H1 (cell line): Measurements from ENCODE around the gene TMPRSS11E. TPM values are rescaled to one million over a fixed set of nuclear protein-coding genes. Genes with fewer than 3 reads are reported as not detected.

Experiments used
- CTCF ChIA-PET: fragments of 300-600 bp; sonication (Branson Sonifier 250); formaldehyde crosslinking; loops from one replicate; lab custom pipeline; 2021; ENCODE audit not compliant: partially characterized antibody; lab: Charles Lee
- POLR2A ChIA-PET: fragments of 300-600 bp; sonication (Branson Sonifier 250); formaldehyde crosslinking; loops from one replicate; lab custom pipeline; 2021; ENCODE audit warnings: inconsistent platforms; ENCODE audit not compliant: partially characterized antibody; lab: Charles Lee
- DNase-seq, 2 experiments: peaks; one replicate each; pipeline versions ENCODE4 v3.0.0 to v3.0.0-alpha.2; 2010 to 2022; ENCODE audit warnings: low spot score in 2 of 2, low read depth in 1 of 2, mixed read lengths in 1 of 2
- FAIRE-seq: peaks from 2 replicates; lab custom pipeline; 2011; peaks lifted over from hg19 to GRCh38; lab: Jason Lieb, UNC
- H2AFZ ChIP-seq: 2 replicates; pipeline ENCODE4 v1.8.1; 2012; ENCODE audit warnings: low read length, inconsistent platforms
- H2AK5ac ChIP-seq: 2 replicates; pipeline ENCODE4 v1.6.1; 2013; ENCODE audit warnings: low read depth, low read length
- H2BK120ac ChIP-seq: replicated peaks from 2 replicates; pipeline ENCODE3; 2013; ENCODE audit warnings: low read depth, low read length, inconsistent platforms
- H2BK12ac ChIP-seq: 2 replicates; pipeline ENCODE4 v1.6.1; 2013; ENCODE audit warnings: low read depth, low read length
- H2BK15ac ChIP-seq: 2 replicates; pipeline ENCODE4 v1.6.1; 2013; ENCODE audit warnings: low read length
- H2BK20ac ChIP-seq: 2 replicates; pipeline ENCODE4 v1.6.1; 2013; ENCODE audit warnings: low read length
- H2BK5ac ChIP-seq: 2 replicates; pipeline ENCODE4 v1.6.1; 2013; ENCODE audit warnings: low read depth, low read length
- H3K14ac ChIP-seq: 2 replicates; pipeline ENCODE4 v1.6.1; 2013; ENCODE audit warnings: inconsistent platforms; ENCODE audit not compliant: insufficient read length
- H3K18ac ChIP-seq: 2 replicates; pipeline ENCODE4 v1.6.1; 2013; ENCODE audit warnings: low read length; ENCODE audit errors: extremely low read depth
- H3K23ac ChIP-seq: 2 replicates; pipeline ENCODE4 v1.6.1; 2013; ENCODE audit warnings: inconsistent platforms; ENCODE audit not compliant: insufficient read length
- H3K23me2 ChIP-seq: 2 replicates; pipeline ENCODE4 v1.6.1; 2013; ENCODE audit warnings: low read depth, low read length
- H3K27ac ChIP-seq: 2 replicates; pipeline ENCODE4 v1.6.1; 2011; ENCODE audit warnings: low read depth, low read length, inconsistent platforms
- H3K27me3 ChIP-seq, 4 experiments: replicated peaks in 1 of 4; 1 replicate in 1 of 4; 2 replicates in 3 of 4; pipeline versions ENCODE4 v1.6.1 to v1.8.1; 2011 to 2013; ENCODE audit warnings: low read length in 3 of 4, mild to moderate bottlenecking in 3 of 4, inconsistent platforms in 2 of 4, mixed read lengths in 2 of 4, moderate library complexity in 1 of 4; ENCODE audit not compliant: control insufficient read depth in 3 of 4, insufficient read depth in 3 of 4; ENCODE audit errors: extremely low read depth in 1 of 4
- H3K36me3 ChIP-seq, 4 experiments: 2 replicates each; pipeline versions ENCODE4 v1.6.1 to v1.8.1; 2011 to 2013; ENCODE audit warnings: mild to moderate bottlenecking in 4 of 4, low read length in 3 of 4, moderate library complexity in 2 of 4, control low read depth in 1 of 4, inconsistent platforms in 1 of 4; ENCODE audit not compliant: insufficient read depth in 4 of 4, control insufficient read depth in 2 of 4
- H3K4ac ChIP-seq: replicated peaks from 2 replicates; pipeline ENCODE3; 2013; ENCODE audit warnings: low read length, low read depth, mixed read lengths, inconsistent platforms; ENCODE audit not compliant: insufficient read length
- H3K4me1 ChIP-seq, 4 experiments: replicated peaks in 1 of 4; 1 replicate in 1 of 4; 2 replicates in 3 of 4; pipeline versions ENCODE4 v1.6.1 to v1.8.1; 2011 to 2013; ENCODE audit warnings: low read length in 3 of 4, inconsistent platforms in 2 of 4, mixed read lengths in 1 of 4; ENCODE audit not compliant: insufficient read depth in 4 of 4, control insufficient read depth in 3 of 4
- H3K4me2 ChIP-seq, 2 experiments: 2 replicates each; pipeline versions ENCODE4 v1.6.1 to v1.8.1; 2011 to 2013; ENCODE audit warnings: low read depth in 2 of 2, low read length in 2 of 2, control low read depth in 1 of 2, inconsistent platforms in 1 of 2, mild to moderate bottlenecking in 1 of 2; ENCODE audit not compliant: insufficient read depth in 1 of 2
- H3K4me3 ChIP-seq, 4 experiments: fragments of 200-600, 300-600 bp in 1 of 4; sonication (generic), shearing (Covaris generic), sonication (Bioruptor Twin) in 1 of 4; 2 replicates each; pipeline versions ENCODE4 v1.5.1 to v1.8.1; 2011 to 2016; ENCODE audit warnings: low read length in 4 of 4, low read depth in 3 of 4, control low read depth in 2 of 4, inconsistent platforms in 2 of 4, mild to moderate bottlenecking in 2 of 4, mixed read lengths in 1 of 4, moderate library complexity in 1 of 4; ENCODE audit not compliant: insufficient read depth in 2 of 4; ENCODE audit errors: extremely low read depth in 1 of 4
- H3K56ac ChIP-seq: replicated peaks from 2 replicates; pipeline ENCODE3; 2013; ENCODE audit warnings: low read depth, mild to moderate bottlenecking, mixed read lengths, low read length, inconsistent platforms; ENCODE audit not compliant: insufficient read length
- H3K79me1 ChIP-seq: 2 replicates; pipeline ENCODE4 v1.6.1; 2013; ENCODE audit warnings: low read depth, low read length, control low read depth
- H3K79me2 ChIP-seq, 2 experiments: 2 replicates each; pipeline versions ENCODE4 v1.6.1 to v1.8.1; 2012 to 2013; ENCODE audit warnings: low read length in 2 of 2, mild to moderate bottlenecking in 2 of 2, inconsistent platforms in 1 of 2; ENCODE audit not compliant: insufficient read depth in 2 of 2, control insufficient read depth in 1 of 2
- H3K9ac ChIP-seq, 4 experiments: replicated peaks in 1 of 4; 1 replicate in 1 of 4; 2 replicates in 3 of 4; pipeline versions ENCODE4 v1.6.1 to v1.8.1; 2011 to 2013; ENCODE audit warnings: low read depth in 3 of 4, low read length in 3 of 4, control low read depth in 2 of 4, mild to moderate bottlenecking in 2 of 4, moderate library complexity in 2 of 4, inconsistent platforms in 1 of 4; ENCODE audit errors: extremely low read depth in 1 of 4
- H3K9me3 ChIP-seq, 2 experiments: 2 replicates each; pipeline versions ENCODE4 v1.6.1 to v1.8.1; 2012 to 2013; ENCODE audit warnings: mild to moderate bottlenecking in 2 of 2, moderate library complexity in 2 of 2, control low read depth in 1 of 2, inconsistent platforms in 1 of 2, low read depth in 1 of 2, low read length in 1 of 2, mixed read lengths in 1 of 2; ENCODE audit not compliant: insufficient read depth in 2 of 2
- H4K20me1 ChIP-seq, 2 experiments: replicated peaks in 1 of 2; 2 replicates each; pipeline versions ENCODE3 to v1.8.1; 2011 to 2013; ENCODE audit warnings: inconsistent platforms in 2 of 2, low read length in 2 of 2, mild to moderate bottlenecking in 1 of 2; ENCODE audit not compliant: insufficient read depth in 2 of 2, control insufficient read depth in 1 of 2
- H4K5ac ChIP-seq: 2 replicates; pipeline ENCODE4 v1.6.1; 2013; ENCODE audit warnings: low read length, low read depth, mixed read lengths, inconsistent platforms; ENCODE audit not compliant: insufficient read length
- H4K8ac ChIP-seq: 2 replicates; pipeline ENCODE4 v1.8.0; 2013; ENCODE audit warnings: mild to moderate bottlenecking, moderate library complexity, low read length, inconsistent platforms; ENCODE audit not compliant: insufficient read depth; ENCODE audit errors: extremely low read depth
- H4K91ac ChIP-seq: replicated peaks from 2 replicates; pipeline ENCODE3; 2013; ENCODE audit warnings: low read length, mixed read lengths, inconsistent platforms; ENCODE audit not compliant: insufficient read length
- BCL11A ChIP-seq, 2 experiments: IDR thresholded peaks; one replicate each; pipeline ENCODE4 v1.6.1; 2011; ENCODE audit warnings: low read depth in 2 of 2, low read length in 2 of 2, mild to moderate bottlenecking in 2 of 2
- YY1 ChIP-seq: IDR thresholded peaks from 2 replicates; pipeline ENCODE4 v1.6.1; 2011; ENCODE audit warnings: low read depth, mild to moderate bottlenecking, low read length
- WGBS, 2 experiments: shearing (Covaris generic) in 1 of 2; methylation state at CpG; one replicate each; pipeline versions ENCODE4 v1.1.6 to v1.1.7; 2013 to 2015; ENCODE audit warnings: low lambda C conversion rate in 2 of 2, mixed read lengths in 2 of 2, inconsistent platforms in 1 of 2, low coverage in 1 of 2, missing lambda C conversion rate in 1 of 2; ENCODE audit not compliant: insufficient replicate concordance in 2 of 2, insufficient coverage in 1 of 2, insufficient read length in 1 of 2; ENCODE audit errors: extremely low coverage in 1 of 2, missing lambda C conversion rate in 1 of 2; 5-methylcytosine and 5-hydroxymethylcytosine counted together
- polyA plus RNA-seq, 7 experiments: library from polyadenylated mRNA; depleted of rRNA in 3 of 7; stranded (reverse) in 5 of 7; unstranded in 2 of 7; fragments of >200 nt in 5 of 7; fragments of 200-250 nt in 2 of 7; gene quantifications; 1 replicate in 5 of 7; 2 replicates in 1 of 7; 4 replicates in 1 of 7; pipeline versions ENCODE4 v1.2.1 to v1.2.3, GENCODE V29; 2011 to 2013; ENCODE audit warnings: missing spikeins in 2 of 7, mixed read lengths in 2 of 7
- total RNA-seq: library from RNA; stranded (reverse); fragmentation: NEBNext Ultra II Directional; extraction: Animal tissue kit (Norgen Biotek cat#: 25700); gene quantifications from 2 replicates; pipeline ENCODE4 v1.2.1, GENCODE V29; 2021
- TF ChIP-seq, protein P1 (sequence below): IDR thresholded peaks from 2 replicates; pipeline ENCODE4 v1.6.1; 2011; ENCODE audit warnings: low read length, improper control_type of control experiment

TMPRSS11E gene
- total and polyA plus RNA-seq, 2 of the 8 experiments (the other 6 are each of a cell fraction or from before 2014, with no cell fraction given) = 0.38 to 0.71 TPM

DNA sequence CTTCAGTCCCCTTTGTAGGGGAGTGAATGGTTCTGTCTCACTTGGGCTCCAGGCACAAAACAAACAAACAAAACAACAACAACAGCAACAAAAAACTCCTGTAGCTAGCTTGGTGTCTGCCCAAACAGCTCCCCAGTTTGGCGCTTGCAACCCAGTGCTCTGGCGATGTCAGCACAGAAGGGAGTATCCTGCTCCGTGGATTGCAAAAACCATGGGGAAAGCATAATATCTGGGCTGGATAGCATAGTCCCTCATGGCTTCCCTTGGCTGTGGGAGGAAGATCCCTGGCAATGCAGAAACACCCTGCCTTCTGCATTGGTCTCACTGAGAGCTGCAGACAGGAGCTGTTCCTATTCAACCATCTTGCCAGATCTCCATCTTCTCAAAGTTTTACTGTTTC is 89.1 kb downstream of the TMPRSS11E start:
- Histone ChIP-seq H2BK12ac (no peak overlapping the region), H3K4me1 (no peaks in the 10 kb centered on the region), H3K4me2 (no peak overlapping the region), H4K91ac (no peak overlapping the region), H3K36me3 (no peaks in the 10 kb centered on the region), H2BK20ac (no peak overlapping the region), H3K56ac (no peak overlapping the region), H3K27ac (no peak overlapping the region), H3K27me3 (no peaks in the 10 kb centered on the region), H2AK5ac (no peak overlapping the region), H3K23me2 (no peaks in the 10 kb centered on the region), H4K20me1 (no peaks in the 10 kb centered on the region), H4K5ac (no peak overlapping the region), H3K14ac (no peak overlapping the region), H3K4me3 (no peak overlapping the region), H3K9me3 (no peaks in the 10 kb centered on the region), H2BK15ac (no peak overlapping the region), H2BK5ac (no peak overlapping the region), H3K23ac (no peak overlapping the region), H3K4ac (no peak overlapping the region), H3K9ac (no peak overlapping the region), H3K18ac (no peak overlapping the region), H3K79me2 (no peaks in the 10 kb centered on the region), H3K79me1 (no peaks in the 10 kb centered on the region), H4K8ac (no peak overlapping the region), H2BK120ac (no peak overlapping the region), H2AFZ (no peak overlapping the region; the same call in 1 of the 2 replicates)
- POLR2A ChIA-PET = no interaction called here
- DNase-seq (no peak), FAIRE-seq (no peak)
- CTCF ChIA-PET = interaction anchor here (1.1 to 1.2 kb wide), 2 partner anchors 9 to 38 kb away, joined by 3 read pairs; no protein-coding TSS in a partner anchor
- WGBS, 2 experiments = 89% methylated on average over 3 of the region's 3 CpGs; no CpG with 5 or more reads in 1 of the 2 experiments
- TF ChIP-seq BCL11A (IDR thresholded peaks at IDR 0.05; ENCODE audit: low read depth in 2 of 2, low read length in 2 of 2) (no peak), YY1 (no peak)
- TF ChIP-seq, protein P1, sequence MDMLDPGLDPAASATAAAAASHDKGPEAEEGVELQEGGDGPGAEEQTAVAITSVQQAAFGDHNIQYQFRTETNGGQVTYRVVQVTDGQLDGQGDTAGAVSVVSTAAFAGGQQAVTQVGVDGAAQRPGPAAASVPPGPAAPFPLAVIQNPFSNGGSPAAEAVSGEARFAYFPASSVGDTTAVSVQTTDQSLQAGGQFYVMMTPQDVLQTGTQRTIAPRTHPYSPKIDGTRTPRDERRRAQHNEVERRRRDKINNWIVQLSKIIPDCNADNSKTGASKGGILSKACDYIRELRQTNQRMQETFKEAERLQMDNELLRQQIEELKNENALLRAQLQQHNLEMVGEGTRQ = no peak
